ENCODE results near the gene PCDHGC4.

GRCh38 chr5:141510850-141511601, 26.2 kb downstream of the PCDHGC4 start:
- TF ChIP-seq, protein P1, sequence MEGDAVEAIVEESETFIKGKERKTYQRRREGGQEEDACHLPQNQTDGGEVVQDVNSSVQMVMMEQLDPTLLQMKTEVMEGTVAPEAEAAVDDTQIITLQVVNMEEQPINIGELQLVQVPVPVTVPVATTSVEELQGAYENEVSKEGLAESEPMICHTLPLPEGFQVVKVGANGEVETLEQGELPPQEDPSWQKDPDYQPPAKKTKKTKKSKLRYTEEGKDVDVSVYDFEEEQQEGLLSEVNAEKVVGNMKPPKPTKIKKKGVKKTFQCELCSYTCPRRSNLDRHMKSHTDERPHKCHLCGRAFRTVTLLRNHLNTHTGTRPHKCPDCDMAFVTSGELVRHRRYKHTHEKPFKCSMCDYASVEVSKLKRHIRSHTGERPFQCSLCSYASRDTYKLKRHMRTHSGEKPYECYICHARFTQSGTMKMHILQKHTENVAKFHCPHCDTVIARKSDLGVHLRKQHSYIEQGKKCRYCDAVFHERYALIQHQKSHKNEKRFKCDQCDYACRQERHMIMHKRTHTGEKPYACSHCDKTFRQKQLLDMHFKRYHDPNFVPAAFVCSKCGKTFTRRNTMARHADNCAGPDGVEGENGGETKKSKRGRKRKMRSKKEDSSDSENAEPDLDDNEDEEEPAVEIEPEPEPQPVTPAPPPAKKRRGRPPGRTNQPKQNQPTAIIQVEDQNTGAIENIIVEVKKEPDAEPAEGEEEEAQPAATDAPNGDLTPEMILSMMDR (conservative IDR thresholded peaks at IDR 0.05) = no peak
- TF ChIP-seq ZFX (IDR thresholded peaks at IDR 0.05) = no peak
